Mucosa of stomach (tissue), 1 donor: ENCODE results near the gene NDUFS8.

ENCODE experiments used
- H3K27me3 ChIP-seq: one replicate; pipeline ENCODE4 v1.7.0; 2013; ENCODE audit warnings: mild to moderate bottlenecking, low read length; ENCODE audit not compliant: control insufficient read depth, insufficient read depth
- H3K36me3 ChIP-seq: one replicate; pipeline ENCODE4 v1.7.0; 2013; ENCODE audit warnings: low read length; ENCODE audit not compliant: control insufficient read depth, insufficient read depth
- H3K4me1 ChIP-seq: one replicate; pipeline ENCODE4 v1.7.0; 2013; ENCODE audit warnings: mild to moderate bottlenecking, low read length; ENCODE audit not compliant: control insufficient read depth, insufficient read depth
- H3K4me3 ChIP-seq: one replicate; pipeline ENCODE4 v1.7.0; 2013; ENCODE audit warnings: low read length
- H3K9ac ChIP-seq: one replicate; pipeline ENCODE4 v1.7.0; 2013; ENCODE audit warnings: mild to moderate bottlenecking, low read length, moderate library complexity
- H3K9me3 ChIP-seq: one replicate; pipeline ENCODE4 v1.7.0; 2013; ENCODE audit warnings: mild to moderate bottlenecking, low read length, moderate library complexity; ENCODE audit not compliant: control insufficient read depth
- donor health status: Pancreatic carcinoma.

NDUFS8 gene

GRCh38 chr11:68036717-68037239, 6.3 kb downstream of the NDUFS8 start:
- Histone ChIP-seq H3K27me3 (no peaks in the 10 kb centered on the region), H3K36me3 (peaks cover 9% of the 10 kb centered on the region), H3K9ac (peak overlapping the region; percentile 3), H3K4me3 (no peak overlapping the region), H3K4me1 (peaks cover 58% of the 10 kb centered on the region), H3K9me3 (no peaks in the 10 kb centered on the region)

GRCh38 chr11:68037411-68038225, 7.1 kb downstream of the NDUFS8 start:
- Histone ChIP-seq H3K27me3 (no peaks in the 10 kb centered on the region), H3K9me3 (no peaks in the 10 kb centered on the region), H3K9ac (peak overlapping the region; percentile 95), H3K4me3 (no peak overlapping the region), H3K36me3 (peaks cover 9% of the 10 kb centered on the region), H3K4me1 (peaks cover 49% of the 10 kb centered on the region)

GRCh38 chr11:68038226-68038717, 7.8 kb downstream of the NDUFS8 start:
- no peaks in the 10 kb centered on the region for H3K27me3 ChIP-seq
- peaks cover 8% of the 10 kb centered on the region for H3K36me3 ChIP-seq
- H3K9ac ChIP-seq, result peak overlapping the region; percentile 95
- H3K9me3 ChIP-seq, result no peaks in the 10 kb centered on the region
- H3K4me3 ChIP-seq, result peak overlapping the region; percentile 94
- peaks cover 45% of the 10 kb centered on the region for H3K4me1 ChIP-seq

- H3K9me3 ChIP-seq, result no peaks in the 10 kb centered on the region
- H3K9ac ChIP-seq, result peak within 1 kb of the TSS; percentile 95
- H3K4me3 ChIP-seq, result peak within 1 kb of the TSS; percentile 94
- H3K36me3 ChIP-seq, result peaks cover 2% of the 10 kb centered on the region
- peaks cover 41% of the 10 kb centered on the region for H3K4me1 ChIP-seq
- H3K27me3 ChIP-seq, result no peaks in the 10 kb centered on the region
Measured at GRCh38 chr11:68038718-68039525, 8.4 kb downstream of the NDUFS8 start, which contains the start of gene TCIRG1. Gene TCIRG1 (plus strand): TSS chr11:68039025. CDS start chr11:68041272, 2,247 bp downstream.

GRCh38 chr11:68039526-68040086, 9.1 kb downstream of the NDUFS8 start:
- peaks cover 41% of the 10 kb centered on the region for H3K4me1 ChIP-seq

GRCh38 chr11:68040101-68040956, 9.8 kb downstream of the NDUFS8 start:
- no peaks in the 10 kb centered on the region for H3K27me3 ChIP-seq
- H3K4me1 ChIP-seq, result peaks cover 41% of the 10 kb centered on the region
- peaks cover 6% of the 10 kb centered on the region for H3K36me3 ChIP-seq
- peak overlapping the region; percentile 95 for H3K9ac ChIP-seq
- H3K9me3 ChIP-seq, result no peaks in the 10 kb centered on the region
- peak overlapping the region; percentile 94 for H3K4me3 ChIP-seq

More at GRCh38 chr11:68039526-68040086, 9.1 kb downstream of the NDUFS8 start:
- H3K27me3 ChIP-seq, result no peaks in the 10 kb centered on the region
- H3K9me3 ChIP-seq, result no peaks in the 10 kb centered on the region
- H3K4me3 ChIP-seq, result peak overlapping the region; percentile 94
- H3K9ac ChIP-seq, result peak overlapping the region; percentile 95
- peaks cover under 1% of the 10 kb centered on the region for H3K36me3 ChIP-seq

GRCh38 chr11:68040957-68041591, 10.6 kb downstream of the NDUFS8 start:
- H3K36me3 ChIP-seq, result peaks cover 6% of the 10 kb centered on the region
- H3K9me3 ChIP-seq, result no peaks in the 10 kb centered on the region
- H3K27me3 ChIP-seq, result no peaks in the 10 kb centered on the region
- H3K9ac ChIP-seq, result peak overlapping the region; percentile 95
- peaks cover 41% of the 10 kb centered on the region for H3K4me1 ChIP-seq
- peak overlapping the region; percentile 94 for H3K4me3 ChIP-seq

GRCh38 chr11:68041617-68042218, 11.2 kb downstream of the NDUFS8 start:
- Histone ChIP-seq H3K9ac (no peak overlapping the region), H3K36me3 (peaks cover 6% of the 10 kb centered on the region), H3K4me3 (no peak overlapping the region), H3K27me3 (no peaks in the 10 kb centered on the region), H3K4me1 (peaks cover 41% of the 10 kb centered on the region), H3K9me3 (no peaks in the 10 kb centered on the region)

- Histone ChIP-seq H3K4me3 (no peak overlapping the region), H3K4me1 (peaks cover 35% of the 10 kb centered on the region), H3K36me3 (peaks cover 6% of the 10 kb centered on the region), H3K27me3 (no peaks in the 10 kb centered on the region), H3K9me3 (no peaks in the 10 kb centered on the region), H3K9ac (no peak overlapping the region)
Measured at GRCh38 chr11:68042219-68043028, 11.9 kb downstream of the NDUFS8 start.

- H3K36me3 ChIP-seq, result peaks cover 6% of the 10 kb centered on the region
- H3K4me3 ChIP-seq, result no peak overlapping the region
- no peaks in the 10 kb centered on the region for H3K9me3 ChIP-seq
- no peak overlapping the region for H3K9ac ChIP-seq
- H3K27me3 ChIP-seq, result no peaks in the 10 kb centered on the region
- H3K4me1 ChIP-seq, result peaks cover 30% of the 10 kb centered on the region
Measured at GRCh38 chr11:68043029-68043348, 12.5 kb downstream of the NDUFS8 start.
